NCI-H526 (cell line): ENCODE measurements around the gene OR4F6.
"Not testable (repeated sequence)": the region's sequence is repeated elsewhere in the genome, so short reads cannot be mapped to it uniquely, and the experiment has no call there.

Experiments used
- DNase-seq, 2 experiments: peaks; one replicate each; lab custom pipeline; 2025; lab: John Stamatoyannopoulos, UW

The OR4F6 gene, protein sequence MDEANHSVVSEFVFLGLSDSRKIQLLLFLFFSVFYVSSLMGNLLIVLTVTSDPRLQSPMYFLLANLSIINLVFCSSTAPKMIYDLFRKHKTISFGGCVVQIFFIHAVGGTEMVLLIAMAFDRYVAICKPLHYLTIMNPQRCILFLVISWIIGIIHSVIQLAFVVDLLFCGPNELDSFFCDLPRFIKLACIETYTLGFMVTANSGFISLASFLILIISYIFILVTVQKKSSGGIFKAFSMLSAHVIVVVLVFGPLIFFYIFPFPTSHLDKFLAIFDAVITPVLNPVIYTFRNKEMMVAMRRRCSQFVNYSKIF

GRCh38 chr15:101803209-101803608 is at the start of gene OR4F6:
OR4F6 (plus strand) TSS chr15:101803509; CDS start chr15:101805720, 2,211 bp downstream.
- no peak for DNase-seq

DNA sequence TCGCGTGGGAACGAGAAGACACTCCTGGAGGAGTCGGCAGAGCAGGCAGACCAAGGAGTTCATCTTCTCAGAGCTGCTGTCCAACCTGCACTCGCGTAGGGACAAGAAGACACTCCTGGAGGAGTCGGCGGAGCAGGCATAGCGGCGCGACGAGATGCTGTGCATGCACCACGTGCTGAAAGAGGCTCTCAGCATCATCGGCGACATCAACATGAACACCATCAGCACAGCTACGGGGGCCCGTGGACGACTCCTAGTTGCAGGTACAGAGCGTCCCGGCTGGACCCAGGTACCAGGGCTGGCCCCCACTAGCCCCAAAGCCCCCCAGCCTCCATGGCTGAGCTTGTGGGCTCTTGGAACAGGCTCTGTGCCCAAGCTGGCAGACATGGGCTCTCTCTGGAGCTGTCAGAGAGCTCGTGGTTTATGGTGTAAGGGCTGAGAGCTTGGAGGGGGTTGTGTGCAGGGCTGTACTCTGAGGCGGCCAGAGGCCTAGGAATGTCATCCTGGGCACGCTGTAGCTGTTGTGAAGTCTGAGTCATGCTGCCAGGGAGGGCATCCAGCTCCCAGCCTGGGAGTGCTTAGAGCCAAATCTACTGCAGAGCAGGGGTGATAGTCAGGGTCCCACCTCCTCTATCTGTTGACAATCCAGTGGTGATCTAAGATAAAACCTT is 38.5 kb upstream of the OR4F6 start:
- not testable (repeated sequence) for DNase-seq

DNA sequence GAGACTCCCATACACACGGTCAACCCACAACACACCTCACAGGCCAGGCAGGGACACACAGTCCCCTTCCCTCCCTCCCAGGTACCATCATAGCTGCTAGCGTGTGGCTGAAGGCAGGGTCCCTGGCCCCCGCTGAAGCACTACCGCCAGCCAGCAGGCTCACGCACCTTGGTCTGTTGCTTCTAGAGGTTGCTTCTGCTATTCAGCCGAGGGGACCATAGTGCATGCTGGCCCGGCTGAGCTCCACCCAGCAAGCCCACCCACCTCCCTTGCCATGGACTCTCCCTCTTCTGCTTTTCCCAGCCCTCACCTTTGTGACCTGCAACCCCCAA is 38.0 kb upstream of the OR4F6 start:
- not testable (repeated sequence) for DNase-seq

GRCh38 chr15:101765772-101766456 is 37.4 kb upstream of the OR4F6 start:
- DNase-seq = no peak

- DNase-seq = not testable (repeated sequence)
Observed at GRCh38 chr15:101767083-101767640, 36.1 kb upstream of the OR4F6 start.

- no peak for DNase-seq
Observed at GRCh38 chr15:101772921-101773320, 30.4 kb upstream of the OR4F6 start.

DNA sequence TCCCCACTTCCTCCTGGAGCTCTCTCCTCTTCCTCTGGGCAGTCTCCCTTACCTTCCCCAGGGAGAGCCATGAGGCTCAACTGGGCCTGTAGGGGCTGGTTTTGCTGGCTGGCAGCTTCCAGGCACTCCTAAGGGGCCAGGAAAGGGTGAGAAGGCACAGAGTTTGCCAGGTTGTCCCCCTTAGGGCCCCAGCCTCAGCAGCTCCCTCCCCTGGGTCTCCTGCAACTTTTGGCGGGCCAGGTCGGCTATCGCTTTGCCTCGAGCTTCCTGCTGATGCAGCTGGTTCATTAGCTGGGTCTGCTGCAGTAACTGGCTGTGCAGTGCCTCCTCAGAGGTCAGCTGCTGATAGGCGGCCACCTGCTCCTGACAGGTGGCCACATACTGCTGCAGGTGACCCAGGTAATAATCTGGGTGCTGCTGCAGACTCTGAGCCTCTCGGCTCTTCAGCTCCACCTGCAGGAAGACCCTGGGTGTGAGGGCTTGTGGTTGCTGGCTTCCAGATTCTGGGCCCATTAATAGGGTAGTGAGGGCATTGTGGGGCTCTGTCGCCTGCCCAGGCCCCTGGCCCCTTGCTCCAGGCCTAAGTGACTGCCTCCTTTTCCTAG is 29.7 kb upstream of the OR4F6 start:
- DNase-seq = peak; percentile 39 to 71

- DNase-seq = no peak
Observed at GRCh38 chr15:101775136-101775535, 28.2 kb upstream of the OR4F6 start.

GRCh38 chr15:101778576-101778975 is 24.7 kb upstream of the OR4F6 start:
- DNase-seq = not testable (repeated sequence)

DNA sequence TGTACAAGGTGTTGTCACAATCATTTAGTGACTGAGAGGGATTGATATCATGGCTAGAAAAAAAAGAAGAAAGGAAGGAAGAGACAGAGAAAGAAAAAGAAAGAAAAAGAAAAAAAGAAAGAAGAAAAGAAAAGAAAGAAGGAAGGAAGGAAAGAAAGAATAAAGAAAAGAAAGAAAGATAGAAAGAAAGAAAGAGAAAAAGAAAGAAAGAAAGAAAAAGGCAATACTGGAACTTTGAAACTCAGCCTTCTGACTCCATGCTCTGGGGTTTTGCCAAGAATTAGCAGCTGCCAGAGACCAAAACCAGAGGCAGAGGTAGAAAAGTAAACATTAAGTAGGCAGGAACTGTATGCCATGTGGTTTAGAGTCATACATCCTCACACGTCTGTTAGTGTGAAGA is 23.1 kb upstream of the OR4F6 start:
- DNase-seq = not testable (repeated sequence)

- no peak for DNase-seq
Observed at GRCh38 chr15:101781928-101782327, 21.4 kb upstream of the OR4F6 start.

GRCh38 chr15:101784644-101785043 is 18.7 kb upstream of the OR4F6 start:
- DNase-seq = no peak

GRCh38 chr15:101786422-101786821 is 16.9 kb upstream of the OR4F6 start:
- DNase-seq = not testable (repeated sequence)

DNA sequence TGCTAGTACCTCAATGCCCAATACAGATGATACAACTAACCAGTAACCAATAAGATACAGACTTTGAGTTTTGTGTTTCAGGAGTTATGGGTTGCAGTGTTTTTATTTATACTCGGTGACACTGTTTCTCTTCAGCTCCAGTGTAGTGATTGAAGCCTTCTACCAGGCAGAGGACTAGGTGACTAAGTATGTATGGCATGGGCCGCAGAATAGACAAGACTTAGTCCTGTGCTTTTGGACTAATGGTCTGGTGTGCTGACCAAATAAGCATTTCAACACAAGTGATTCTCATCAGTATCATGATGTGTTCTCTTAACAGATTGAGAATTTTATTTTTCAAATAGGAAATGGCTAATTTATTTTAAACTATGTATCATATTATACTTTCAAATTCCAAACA is 15.3 kb upstream of the OR4F6 start:
- not testable (repeated sequence) for DNase-seq

GRCh38 chr15:101788503-101789269 is 14.6 kb upstream of the OR4F6 start:
- not testable (repeated sequence) for DNase-seq

DNA sequence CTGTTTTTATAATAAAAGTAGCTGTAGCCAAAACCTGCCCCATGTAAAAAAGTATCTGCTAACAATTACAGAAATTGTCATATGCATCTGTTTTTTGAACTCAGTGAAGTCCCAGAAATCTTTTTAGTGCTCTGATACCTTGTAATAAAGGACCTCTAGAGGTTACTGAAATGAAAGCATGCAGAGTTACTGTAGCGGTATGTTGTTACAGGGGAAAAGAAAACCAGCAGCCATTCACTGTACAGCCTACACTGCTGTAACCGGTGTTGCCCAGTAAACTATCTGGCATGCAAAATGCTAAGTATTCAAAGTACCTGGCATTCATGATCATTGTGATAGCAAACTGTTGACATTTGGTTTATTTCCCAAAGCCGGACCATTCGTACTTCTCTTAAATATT is 12.6 kb upstream of the OR4F6 start:
- not testable (repeated sequence) for DNase-seq

GRCh38 chr15:101793981-101794380 is 9.3 kb upstream of the OR4F6 start:
- peak; percentile 61 to 78 for DNase-seq

DNA sequence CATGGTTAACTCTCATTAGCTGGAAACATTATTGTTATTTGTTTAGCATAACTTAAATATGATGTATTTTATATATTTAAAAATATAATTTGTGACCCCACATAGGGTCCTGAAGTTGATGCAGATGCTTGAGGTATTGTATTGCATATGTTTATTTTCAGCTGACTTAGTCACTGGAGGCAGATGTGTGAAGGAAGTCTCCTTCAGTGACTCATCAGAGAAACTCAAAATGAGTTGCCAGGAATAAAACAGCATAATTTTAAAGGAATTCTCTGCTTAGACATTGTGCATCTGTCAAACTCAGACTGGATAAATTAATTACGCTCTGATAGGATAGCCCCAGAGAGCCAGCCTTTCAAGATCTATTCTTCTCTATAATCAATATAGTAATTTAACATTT is 7.9 kb upstream of the OR4F6 start:
- DNase-seq = no peak

DNA sequence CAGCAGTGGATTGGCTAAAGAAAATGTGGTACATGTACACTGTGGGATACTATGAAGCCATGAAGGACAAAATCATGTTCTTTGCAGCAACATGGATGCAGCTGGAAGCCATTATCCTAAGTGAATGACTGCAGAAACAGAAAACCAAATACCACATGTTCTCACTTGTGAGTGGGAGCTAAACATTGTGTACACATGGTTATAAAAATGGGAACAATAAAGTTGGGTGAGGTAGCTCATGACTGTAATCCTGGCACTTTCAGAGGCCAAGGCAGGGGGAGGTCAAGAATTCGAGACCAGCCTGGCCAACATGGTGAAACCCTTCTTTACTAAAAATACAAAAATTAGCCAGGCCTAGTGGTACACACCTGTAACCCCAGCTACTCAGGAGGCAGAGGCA is 3.6 kb upstream of the OR4F6 start:
- DNase-seq = no peak

GRCh38 chr15:101801048-101801447 is 2.3 kb upstream of the OR4F6 start:
- no peak for DNase-seq

GRCh38 chr15:101803676-101804075 is 367 bp downstream of the OR4F6 start:
- DNase-seq = no peak

DNA sequence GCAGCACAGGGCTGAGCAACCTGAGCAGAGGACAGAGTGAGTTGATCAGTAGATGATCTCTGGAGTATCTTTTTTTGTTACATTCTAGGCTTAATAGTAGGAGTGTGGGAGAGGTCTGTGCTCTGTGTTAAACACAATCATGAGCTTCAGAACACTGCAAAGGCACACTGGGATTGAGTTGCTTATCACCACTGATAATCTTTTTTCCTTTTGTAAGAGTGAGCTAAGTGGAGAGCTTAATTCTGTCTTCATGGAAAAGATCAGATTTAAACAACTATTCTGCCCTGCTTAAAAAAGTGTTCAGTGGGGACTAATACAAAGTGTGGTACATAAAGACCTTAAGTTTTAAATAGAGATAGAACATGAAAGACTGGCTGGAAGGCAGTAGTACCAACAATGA is 1.1 kb downstream of the OR4F6 start:
- DNase-seq = no peak
